DMS53 treated with DMSO at 0.1 percent for 48 hours (cell line): ENCODE results near the gene NAT8.
"Not testable (repeated sequence)": the region's sequence is repeated elsewhere in the genome, so short reads cannot be mapped to it uniquely, and the experiment has no call there.

Experiments
- DNase-seq: peaks from one replicate; lab custom pipeline; 2025; ENCODE audit not compliant: unreplicated experiment; lab: John Stamatoyannopoulos, UW

The NAT8 gene, protein sequence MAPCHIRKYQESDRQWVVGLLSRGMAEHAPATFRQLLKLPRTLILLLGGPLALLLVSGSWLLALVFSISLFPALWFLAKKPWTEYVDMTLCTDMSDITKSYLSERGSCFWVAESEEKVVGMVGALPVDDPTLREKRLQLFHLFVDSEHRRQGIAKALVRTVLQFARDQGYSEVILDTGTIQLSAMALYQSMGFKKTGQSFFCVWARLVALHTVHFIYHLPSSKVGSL

GRCh38 chr2:73642338-73643018, at the start of gene NAT8:
NAT8 (minus strand) TSS chr2:73642422; CDS start chr2:73641628, 794 bp downstream.
- no peak for DNase-seq

GRCh38 chr2:73690372-73691088, 48.3 kb upstream of the NAT8 start:
- DNase-seq, result peak; percentile 8

DNA sequence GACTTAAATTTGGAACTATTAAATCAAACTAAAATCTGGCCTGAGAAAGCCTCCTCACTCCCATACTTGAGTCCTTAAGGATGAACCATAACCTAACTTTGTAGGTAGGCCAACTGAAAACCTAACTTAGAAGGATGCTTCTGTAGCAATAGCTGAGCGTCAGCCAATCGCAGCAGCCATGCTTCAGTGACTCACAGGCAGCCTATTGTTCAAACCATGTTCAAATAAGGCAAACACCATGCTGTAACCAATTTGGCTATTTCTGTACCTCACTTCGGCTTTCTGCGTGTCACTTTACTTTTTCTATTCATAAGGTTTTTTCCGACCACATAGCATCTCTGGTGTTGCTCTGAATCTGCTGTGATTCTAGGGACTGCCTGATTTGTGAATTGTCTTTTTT, 46.3 kb upstream of the NAT8 start:
- DNase-seq, result not testable (repeated sequence)

GRCh38 chr2:73685764-73686438, 43.7 kb upstream of the NAT8 start:
- no peak for DNase-seq

DNA sequence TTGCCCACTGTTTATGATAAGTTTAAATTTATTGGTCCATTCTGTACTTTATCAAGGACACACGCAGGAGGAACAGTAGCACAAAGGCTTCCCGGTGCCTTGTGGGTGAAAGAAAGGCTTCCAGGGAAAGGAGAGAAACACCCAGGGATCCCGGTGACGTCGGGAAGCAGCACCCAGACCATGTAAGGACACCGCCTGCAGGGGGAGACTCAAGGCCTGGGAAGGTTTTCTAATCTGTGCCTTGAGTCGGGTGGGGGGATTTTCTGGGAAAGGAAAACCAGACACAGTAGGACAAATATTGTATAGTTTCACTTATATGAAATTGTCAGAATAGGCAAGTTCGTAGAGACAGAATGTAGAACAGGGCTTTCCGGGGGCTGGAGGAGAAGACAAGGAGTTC, 42.7 kb upstream of the NAT8 start:
- not testable (repeated sequence) for DNase-seq

- not testable (repeated sequence) for DNase-seq
Measured at GRCh38 chr2:73684325-73684724, 42.1 kb upstream of the NAT8 start.

DNA sequence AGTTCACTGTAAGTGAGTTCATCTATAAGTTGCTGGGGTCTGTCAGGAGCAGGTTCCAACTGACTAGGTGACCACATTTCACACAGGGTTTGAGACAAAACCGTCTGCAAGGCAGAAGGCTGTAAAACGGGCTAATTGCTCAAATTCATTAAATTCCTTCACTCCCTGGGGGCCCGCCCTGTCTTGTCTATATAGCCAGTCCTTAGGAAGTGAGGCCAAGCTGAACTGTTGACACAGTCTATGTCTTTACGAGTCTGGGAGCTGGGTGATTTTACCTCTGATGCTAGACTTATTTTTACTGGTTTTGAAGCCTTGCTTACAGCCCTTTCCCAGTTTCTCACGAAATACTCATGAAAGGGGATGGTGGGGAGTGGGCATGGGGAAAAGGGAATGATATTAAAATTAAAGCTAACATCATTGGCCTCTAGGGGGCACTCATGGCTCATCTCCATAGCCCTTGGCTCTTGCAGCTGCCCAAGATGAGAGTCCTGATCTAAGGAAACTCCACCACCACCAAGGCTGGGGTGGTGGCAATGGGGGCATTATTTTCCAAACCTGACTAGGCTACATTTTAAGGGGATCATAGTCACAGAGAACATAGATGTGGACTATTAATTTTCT, 37.8 kb upstream of the NAT8 start:
- DNase-seq, result peak; percentile 9

DNA sequence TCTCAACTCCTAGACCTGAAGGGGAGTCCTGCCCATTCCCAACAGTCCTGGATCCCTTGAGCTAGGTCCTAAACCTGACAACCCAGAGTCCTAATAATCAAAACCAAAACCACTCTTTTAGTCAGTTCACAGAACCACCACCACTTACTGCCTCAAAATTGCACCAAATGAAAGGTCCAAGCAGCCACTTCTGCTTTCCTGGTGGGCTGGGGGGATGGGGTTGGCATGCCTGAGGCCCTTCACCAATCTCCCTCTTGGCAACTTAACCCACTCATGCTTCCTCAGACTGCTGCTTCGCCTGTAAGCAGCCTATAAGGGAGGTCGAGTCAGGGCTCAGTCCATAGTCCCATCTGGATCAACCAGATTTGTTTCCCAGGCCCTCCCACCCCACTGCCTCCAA, 37.0 kb upstream of the NAT8 start:
- not testable (repeated sequence) for DNase-seq

DNA sequence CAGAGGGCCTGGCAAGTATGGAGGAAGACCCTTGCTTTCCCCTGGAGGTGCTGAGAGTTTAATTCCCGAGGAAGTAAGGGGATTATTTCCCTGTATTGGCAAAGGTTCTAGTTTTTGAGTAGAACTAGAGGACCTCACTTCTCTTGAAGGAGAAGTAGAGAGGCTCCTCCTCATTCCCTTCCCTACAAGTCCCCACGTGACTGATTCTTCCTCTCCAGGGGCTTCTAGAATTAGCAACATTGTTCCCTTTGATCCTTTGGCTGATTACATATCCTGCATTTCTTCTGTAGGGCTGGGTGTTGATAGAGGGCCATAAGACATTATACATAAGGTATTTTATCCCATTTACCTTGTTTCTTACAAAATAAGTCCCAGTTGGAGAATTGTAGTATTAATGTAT, 35.8 kb upstream of the NAT8 start:
- DNase-seq, result not testable (repeated sequence)

GRCh38 chr2:73676211-73676610, 34.0 kb upstream of the NAT8 start:
- DNase-seq, result not testable (repeated sequence)

- not testable (repeated sequence) for DNase-seq
Measured at GRCh38 chr2:73674696-73675157, 32.5 kb upstream of the NAT8 start.

GRCh38 chr2:73669976-73670375, 27.8 kb upstream of the NAT8 start:
- not testable (repeated sequence) for DNase-seq

DNA sequence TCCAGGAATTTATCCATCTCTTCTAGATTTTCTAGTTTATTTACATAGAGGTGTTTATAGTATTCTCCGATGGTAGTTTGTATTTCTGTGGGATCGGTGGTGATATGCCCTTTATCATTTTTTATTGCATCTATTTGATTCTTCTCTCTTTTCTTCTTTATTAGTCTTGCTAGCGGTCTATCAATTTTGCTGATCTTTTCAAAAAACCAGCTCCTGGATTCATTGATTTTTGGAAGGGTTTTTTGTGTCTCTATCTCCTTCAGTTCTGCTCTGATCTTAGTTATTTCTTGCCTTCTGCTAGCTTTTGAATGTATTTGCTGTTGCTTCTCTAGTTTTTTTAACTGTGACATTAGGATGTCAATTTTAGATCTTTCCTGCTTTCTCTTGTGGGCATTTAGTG, 25.0 kb upstream of the NAT8 start:
- DNase-seq, result not testable (repeated sequence)

- no peak for DNase-seq
Measured at GRCh38 chr2:73654175-73654574, 12.0 kb upstream of the NAT8 start.

DNA sequence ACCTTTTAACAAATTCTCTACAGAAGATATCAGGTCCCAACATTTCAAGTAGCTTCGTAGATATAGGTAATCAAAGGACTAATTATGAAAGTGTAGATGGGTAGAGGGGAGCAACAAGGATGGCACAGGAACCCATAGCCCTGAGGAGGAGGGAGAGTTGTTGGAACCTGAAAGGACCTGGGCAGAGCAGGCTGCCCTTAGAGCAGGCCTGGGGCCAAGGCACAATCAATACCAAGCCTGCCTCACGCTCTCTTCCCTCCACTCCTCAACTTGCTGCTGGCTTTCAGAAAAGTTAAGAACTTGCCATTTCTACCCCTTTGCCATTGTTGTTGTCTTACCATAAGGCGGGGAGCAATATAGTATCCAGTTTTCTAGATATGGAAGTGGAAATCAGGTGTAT, 10.1 kb upstream of the NAT8 start:
- no peak for DNase-seq

- DNase-seq, result no peak
Measured at GRCh38 chr2:73651591-73652230, 9.5 kb upstream of the NAT8 start.

GRCh38 chr2:73647690-73648089, 5.5 kb upstream of the NAT8 start:
- DNase-seq, result not testable (repeated sequence)

GRCh38 chr2:73641767-73642062, 507 bp downstream of the NAT8 start:
- no peak for DNase-seq

DNA sequence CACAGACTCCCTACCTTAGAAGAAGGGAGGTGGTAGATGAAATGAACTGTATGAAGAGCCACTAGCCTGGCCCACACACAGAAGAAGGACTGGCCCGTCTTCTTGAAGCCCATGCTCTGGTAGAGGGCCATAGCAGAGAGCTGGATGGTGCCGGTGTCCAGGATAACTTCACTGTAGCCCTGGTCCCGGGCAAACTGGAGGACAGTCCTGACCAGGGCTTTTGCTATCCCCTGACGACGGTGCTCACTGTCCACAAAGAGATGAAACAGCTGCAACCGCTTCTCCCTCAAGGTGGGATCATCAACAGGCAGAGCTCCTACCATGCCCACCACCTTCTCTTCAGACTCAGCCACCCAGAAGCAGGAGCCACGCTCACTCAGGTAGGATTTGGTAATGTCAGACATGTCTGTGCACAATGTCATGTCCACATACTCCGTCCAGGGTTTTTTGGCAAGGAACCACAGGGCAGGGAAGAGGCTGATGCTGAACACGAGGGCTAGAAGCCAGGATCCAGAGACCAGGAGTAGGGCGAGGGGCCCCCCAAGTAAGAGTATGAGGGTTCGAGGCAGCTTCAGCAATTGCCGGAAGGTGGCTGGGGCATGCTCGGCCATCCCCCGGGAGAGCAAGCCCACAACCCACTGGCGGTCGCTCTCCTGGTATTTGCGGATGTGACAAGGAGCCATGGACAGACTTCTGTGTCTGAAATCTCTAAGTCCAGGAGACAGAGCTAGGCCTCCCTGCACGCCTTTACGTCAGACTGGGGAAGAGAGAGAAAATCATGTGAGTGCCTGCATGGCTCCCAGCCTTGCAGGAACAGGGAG, 1.1 kb downstream of the NAT8 start:
- DNase-seq, result no peak

DNA sequence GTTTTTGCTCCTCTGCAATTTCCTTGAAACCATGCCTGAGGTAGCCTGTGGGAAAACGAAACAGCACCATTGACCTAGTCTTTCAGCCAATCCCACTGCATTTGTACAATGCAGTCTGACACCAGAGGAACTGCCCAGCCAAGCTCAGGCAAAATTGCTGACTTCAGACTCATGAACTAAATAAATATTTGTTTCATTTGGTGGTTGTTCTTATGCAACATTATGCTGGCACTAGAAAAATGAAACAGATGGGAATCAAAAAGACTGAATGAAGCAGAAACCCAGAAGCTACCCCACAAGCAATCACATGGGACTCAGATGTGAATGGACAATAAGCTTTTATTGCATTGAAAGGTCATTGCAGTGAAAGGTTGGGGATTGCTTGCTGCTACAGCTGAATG, 1.7 kb downstream of the NAT8 start:
- no peak for DNase-seq
